ENCODE results near the gene TRIP13. TPM values are rescaled to one million over a fixed set of nuclear protein-coding genes. Genes with fewer than 3 reads are reported as not detected.

TRIP13 gene
- polyA plus RNA-seq, 3 donors: 0.24 to 1.2 TPM; not detected in 1

- Mint-ChIP-seq H3K36me3 (peaks cover 0 to 7% of the 10 kb centered on the region in 2 donors), H3K4me3 (no peak overlapping the region), H3K27ac (no peak overlapping the region), H3K4me1 (peaks cover 2% of the 10 kb centered on the region), H3K9me3 (peaks cover 0 to 10% (median 0%) of the 10 kb centered on the region in 7 donors), H3K27me3 (ENCODE audit: low read depth in 3 of 3) (peaks cover 26 to 38% (median 34%) of the 10 kb centered on the region in 3 donors)
- Histone ChIP-seq H3K4me2 (replicated peaks; ENCODE audit: extremely low read depth, low read length, poor library complexity, severe bottlenecking) (no peak overlapping the region), H3K4me1 (ENCODE audit: control insufficient read depth in 1 of 2, insufficient read depth in 2 of 2, low read length in 2 of 2) (no peaks in the 10 kb centered on the region), H3K4me3 (replicated peaks in 1 of 3; ENCODE audit: low read depth in 2 of 3, low read length in 3 of 3) (no peak overlapping the region), H3K36me3 (replicated peaks in 1 of 2; ENCODE audit: control insufficient read depth in 1 of 2, insufficient read depth in 2 of 2, low read length in 2 of 2) (no peaks in the 10 kb centered on the region), H3K27ac (ENCODE audit: low read depth in 1 of 2, low read length in 2 of 2) (no peak overlapping the region), H2AFZ (ENCODE audit: insufficient read depth, low read depth, low read length, poor library complexity, severe bottlenecking) (no peak overlapping the region), H4K20me1 (ENCODE audit: insufficient read depth, low read length) (no peaks in the 10 kb centered on the region), H3K79me2 (ENCODE audit: insufficient read depth, low read length) (no peaks in the 10 kb centered on the region), H3K9me3 (replicated peaks in 1 of 2; ENCODE audit: control insufficient read depth in 1 of 2, insufficient read depth in 1 of 2, low read length in 2 of 2) (no peaks in the 10 kb centered on the region), H3K9ac (ENCODE audit: insufficient read depth, low read length, poor library complexity, severe bottlenecking) (no peak overlapping the region), H3K27me3 (ENCODE audit: control insufficient read depth in 2 of 2, insufficient read depth in 2 of 2, low read length in 2 of 2) (peaks cover 12 to 30% of the 10 kb centered on the region in 2 donors)
- DNase-seq: no peak
- intact Hi-C loops (cut with micrococcal nuclease): loop anchor here (10.0 kb wide), 3 partner anchors 215 to 725 kb away; no protein-coding TSS in a partner anchor
- no peak for TF ChIP-seq CTCF (IDR thresholded peaks at IDR 0.05)
These were observed 36.9 kb downstream of the TRIP13 start for GRCh38 chr5:929596-929995.

- Histone ChIP-seq H3K4me2 (replicated peaks; ENCODE audit: extremely low read depth, low read length, poor library complexity, severe bottlenecking) (no peak overlapping the region), H3K9ac (ENCODE audit: insufficient read depth, low read length, poor library complexity, severe bottlenecking) (no peak overlapping the region), H3K27me3 (ENCODE audit: control insufficient read depth in 2 of 2, insufficient read depth in 2 of 2, low read length in 2 of 2) (peaks cover 9 to 21% of the 10 kb centered on the region in 2 donors), H3K79me2 (ENCODE audit: insufficient read depth, low read length) (no peaks in the 10 kb centered on the region), H3K36me3 (replicated peaks in 1 of 2; ENCODE audit: control insufficient read depth in 1 of 2, insufficient read depth in 2 of 2, low read length in 2 of 2) (no peaks in the 10 kb centered on the region), H4K20me1 (ENCODE audit: insufficient read depth, low read length) (no peaks in the 10 kb centered on the region), H3K27ac (ENCODE audit: low read depth in 1 of 2, low read length in 2 of 2) (no peak overlapping the region), H3K9me3 (replicated peaks in 1 of 2; ENCODE audit: control insufficient read depth in 1 of 2, insufficient read depth in 1 of 2, low read length in 2 of 2) (peaks cover 0 to 3% of the 10 kb centered on the region in 2 donors), H2AFZ (ENCODE audit: insufficient read depth, low read depth, low read length, poor library complexity, severe bottlenecking) (no peak overlapping the region), H3K4me3 (replicated peaks in 1 of 3; ENCODE audit: low read depth in 2 of 3, low read length in 3 of 3) (no peak overlapping the region), H3K4me1 (ENCODE audit: control insufficient read depth in 1 of 2, insufficient read depth in 2 of 2, low read length in 2 of 2) (no peaks in the 10 kb centered on the region)
- Mint-ChIP-seq H3K4me1 (peaks cover 2% of the 10 kb centered on the region), H3K4me3 (no peak overlapping the region), H3K9me3 (peaks cover 0 to 13% (median 3%) of the 10 kb centered on the region in 7 donors), H3K27ac (peak overlapping the region in 1 of 7 donors; percentile 12), H3K36me3 (peaks cover 0 to 7% of the 10 kb centered on the region in 2 donors), H3K27me3 (ENCODE audit: low read depth in 3 of 3) (peaks cover 26 to 28% (median 27%) of the 10 kb centered on the region in 3 donors)
- DNase-seq: no peak
- intact Hi-C loops (cut with micrococcal nuclease): no loop called here
- no peak for TF ChIP-seq CTCF (IDR thresholded peaks at IDR 0.05)
- 94% methylated on average over 5 of the region's 8 CpGs for WGBS (ENCODE audit: insufficient coverage)
These were observed 38.2 kb downstream of the TRIP13 start for GRCh38 chr5:930866-931265.
